ENCODE data around the gene PRAMEF8. TPM values are rescaled to one million over a fixed set of nuclear protein-coding genes. Genes with fewer than 3 reads are reported as not detected.
"Not testable (repeated sequence)": the region's sequence is repeated elsewhere in the genome, so short reads cannot be mapped to it uniquely, and the experiment has no call there.

Gene PRAMEF8
- total and polyA plus RNA-seq, 2 experiments from 2014 or later, result not detected

DNA sequence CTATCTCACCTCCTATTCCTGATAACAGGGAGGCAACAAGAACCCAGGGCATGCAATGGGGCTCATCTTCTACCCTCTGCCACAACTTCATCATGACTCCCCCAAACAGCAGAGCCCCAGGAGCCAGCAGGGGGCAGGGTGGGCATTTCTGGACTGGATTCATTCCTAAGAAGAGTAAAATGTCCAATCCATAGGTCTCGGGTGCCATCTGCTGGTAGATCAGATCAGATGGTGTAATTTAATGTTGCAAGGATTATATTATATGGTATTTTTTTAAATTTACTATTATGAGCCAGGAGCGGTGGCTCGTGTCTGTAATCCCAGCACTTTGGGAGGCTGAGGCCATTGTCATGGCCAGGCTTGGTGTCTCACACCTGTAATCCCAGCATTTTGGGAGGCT, 19.8 kb downstream of the PRAMEF8 start:
- H3K79me2 ChIP-seq; H3K36me3 ChIP-seq (replicated peaks; ENCODE audit: insufficient read depth, low read depth); H4K20me1 ChIP-seq (ENCODE audit: insufficient read depth, poor library complexity, severe bottlenecking); H3K9me2 ChIP-seq (replicated peaks; ENCODE audit: insufficient read depth); H3K27me3 ChIP-seq; H3K4me1 ChIP-seq (ENCODE audit: insufficient read depth); H3K27ac ChIP-seq; H3K9me3 ChIP-seq (ENCODE audit: low read depth); H3K4me2 ChIP-seq; H3K4me3 ChIP-seq; H2AFZ ChIP-seq; DNase-seq (ENCODE audit: low spot score): not testable (repeated sequence)
- 95% methylated on average over 2 of the region's 3 CpGs for WGBS (ENCODE audit: low lambda C conversion rate, missing lambda C conversion rate)

DNA sequence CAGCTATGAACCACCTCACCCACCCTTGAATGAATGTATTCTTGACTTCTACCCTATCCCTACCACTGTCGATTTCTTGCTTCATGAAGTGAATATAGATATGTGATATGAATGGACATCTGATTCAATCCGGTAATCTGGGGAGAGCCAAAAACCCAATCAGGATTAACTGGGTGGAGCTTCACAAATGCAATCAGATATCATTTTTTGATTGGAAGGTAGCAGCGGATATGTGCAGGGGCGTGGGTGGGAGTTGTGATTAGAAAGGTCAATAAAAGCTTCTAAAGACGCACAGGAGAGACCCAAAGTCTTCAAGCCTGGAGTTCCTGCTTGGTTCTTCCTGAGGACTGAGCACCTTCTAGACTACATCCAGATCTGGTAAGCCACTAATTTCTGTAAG, 31.0 kb downstream of the PRAMEF8 start, which contains the start of gene PRAMEF5:
PRAMEF5 (plus strand) TSS at position 301 of the 400 bp plus-strand sequence. CDS start 5,071 bp downstream, outside the sequence.
- not testable (repeated sequence) for H4K20me1 ChIP-seq (ENCODE audit: insufficient read depth, poor library complexity, severe bottlenecking); H3K9me3 ChIP-seq (ENCODE audit: low read depth); H3K4me3 ChIP-seq; H3K27me3 ChIP-seq; DNase-seq (ENCODE audit: low spot score); H3K79me2 ChIP-seq; H3K9me2 ChIP-seq (replicated peaks; ENCODE audit: insufficient read depth); H3K36me3 ChIP-seq (replicated peaks; ENCODE audit: insufficient read depth, low read depth); H3K27ac ChIP-seq; H3K4me2 ChIP-seq; H2AFZ ChIP-seq; H3K4me1 ChIP-seq (ENCODE audit: insufficient read depth)
- no CpG with 5 or more reads among the region's 5 CpGs for WGBS (ENCODE audit: low lambda C conversion rate, missing lambda C conversion rate)

DNA sequence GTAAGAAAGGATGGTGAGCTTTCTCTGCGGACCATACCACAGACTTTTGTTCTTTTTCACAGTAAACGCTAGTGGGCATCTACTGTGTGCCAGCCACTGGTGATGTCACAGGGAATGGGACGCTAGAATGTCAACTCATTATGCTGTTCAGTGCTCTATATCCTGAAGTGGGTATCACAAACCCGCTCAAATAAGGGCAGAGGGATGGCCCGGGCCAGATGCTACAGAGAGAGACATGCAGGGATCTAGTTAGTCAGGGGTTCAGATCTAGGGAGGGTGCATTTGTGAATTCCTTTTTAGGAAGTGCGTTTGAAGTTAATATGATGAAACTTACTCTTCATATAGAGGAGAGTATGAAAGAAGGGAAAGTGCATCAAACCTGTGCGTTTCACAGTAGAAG, 37.8 kb downstream of the PRAMEF8 start:
- not testable (repeated sequence) for H3K36me3 ChIP-seq (replicated peaks; ENCODE audit: insufficient read depth, low read depth); H3K4me1 ChIP-seq (ENCODE audit: insufficient read depth); DNase-seq (ENCODE audit: low spot score); H4K20me1 ChIP-seq (ENCODE audit: insufficient read depth, poor library complexity, severe bottlenecking); H3K4me2 ChIP-seq; H3K27me3 ChIP-seq; H3K9me2 ChIP-seq (replicated peaks; ENCODE audit: insufficient read depth); H3K4me3 ChIP-seq; H3K9me3 ChIP-seq (ENCODE audit: low read depth); H3K79me2 ChIP-seq; H2AFZ ChIP-seq; H3K27ac ChIP-seq
- 48% methylated on average over 7 of the region's 7 CpGs for WGBS (ENCODE audit: low lambda C conversion rate, missing lambda C conversion rate)

DNA sequence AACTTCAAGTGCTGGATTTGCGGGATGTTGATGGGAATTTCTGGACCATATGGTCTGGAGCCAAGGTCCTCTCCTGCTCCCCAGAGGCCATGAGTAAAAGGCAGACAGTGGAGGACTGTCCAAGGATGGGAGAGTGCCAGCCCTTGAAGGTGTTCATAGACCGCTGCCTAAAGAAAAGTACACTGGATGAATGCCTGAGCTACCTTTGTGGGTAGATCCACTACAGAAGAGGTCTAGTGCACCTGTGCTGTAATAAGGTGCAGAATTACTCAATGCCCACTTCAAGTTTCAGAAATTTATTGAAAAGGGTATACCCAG, 38.4 kb downstream of the PRAMEF8 start:
- 65% methylated on average over 2 of the region's 2 CpGs for WGBS (ENCODE audit: low lambda C conversion rate, missing lambda C conversion rate)
- DNase-seq (ENCODE audit: low spot score); H3K36me3 ChIP-seq (replicated peaks; ENCODE audit: insufficient read depth, low read depth): not testable (repeated sequence)

DNA sequence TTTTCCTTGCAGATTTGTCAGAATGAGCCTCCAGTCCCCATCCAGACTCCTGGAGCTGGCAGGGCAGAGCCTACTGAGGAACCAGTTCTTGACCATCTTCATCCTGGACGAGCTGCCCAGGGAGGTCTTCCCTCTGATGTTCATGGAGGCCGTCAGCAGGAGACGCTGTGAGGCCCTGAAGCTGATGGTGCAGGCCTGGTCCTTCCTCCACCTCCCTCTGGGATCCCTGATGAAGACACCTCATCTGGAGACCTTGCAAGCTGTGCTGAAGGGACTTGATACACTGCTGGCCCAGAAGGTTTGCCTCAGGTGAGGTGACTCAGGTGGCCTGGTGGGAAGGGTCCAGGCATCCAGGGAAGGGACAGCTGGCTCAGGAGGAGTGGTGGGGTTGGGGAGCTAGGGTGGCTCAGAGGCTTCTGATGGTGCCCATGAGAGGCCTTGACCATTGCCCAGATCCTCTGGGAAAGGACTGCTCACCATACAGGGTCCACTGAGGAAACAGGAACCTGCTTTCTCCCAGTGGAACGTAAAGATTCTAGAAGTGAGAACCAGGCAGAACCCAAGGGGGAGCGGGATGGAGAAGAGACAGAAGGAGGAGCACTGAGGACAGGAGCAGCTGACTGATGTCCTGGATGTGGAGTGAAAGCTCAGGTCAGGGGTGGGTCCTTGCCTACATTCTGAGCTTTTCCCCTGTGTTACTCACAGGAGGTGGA, 38.9 kb downstream of the PRAMEF8 start:
- not testable (repeated sequence) for DNase-seq (ENCODE audit: low spot score); H3K4me3 ChIP-seq; H2AFZ ChIP-seq; H3K9me2 ChIP-seq (replicated peaks; ENCODE audit: insufficient read depth); H4K20me1 ChIP-seq (ENCODE audit: insufficient read depth, poor library complexity, severe bottlenecking); H3K27me3 ChIP-seq; H3K4me2 ChIP-seq; H3K36me3 ChIP-seq (replicated peaks; ENCODE audit: insufficient read depth, low read depth); H3K9me3 ChIP-seq (ENCODE audit: low read depth); H3K27ac ChIP-seq; H3K79me2 ChIP-seq; H3K4me1 ChIP-seq (ENCODE audit: insufficient read depth)
- WGBS (ENCODE audit: low lambda C conversion rate, missing lambda C conversion rate), result 57% methylated on average over 5 of the region's 5 CpGs

More for the DNA sequence above, 38.4 kb downstream of the PRAMEF8 start:
- not testable (repeated sequence) for H3K4me3 ChIP-seq; H3K27ac ChIP-seq; H3K79me2 ChIP-seq; H4K20me1 ChIP-seq (ENCODE audit: insufficient read depth, poor library complexity, severe bottlenecking); H3K4me1 ChIP-seq (ENCODE audit: insufficient read depth); H3K9me2 ChIP-seq (replicated peaks; ENCODE audit: insufficient read depth); H3K4me2 ChIP-seq; H3K9me3 ChIP-seq (ENCODE audit: low read depth); H2AFZ ChIP-seq; H3K27me3 ChIP-seq

DNA sequence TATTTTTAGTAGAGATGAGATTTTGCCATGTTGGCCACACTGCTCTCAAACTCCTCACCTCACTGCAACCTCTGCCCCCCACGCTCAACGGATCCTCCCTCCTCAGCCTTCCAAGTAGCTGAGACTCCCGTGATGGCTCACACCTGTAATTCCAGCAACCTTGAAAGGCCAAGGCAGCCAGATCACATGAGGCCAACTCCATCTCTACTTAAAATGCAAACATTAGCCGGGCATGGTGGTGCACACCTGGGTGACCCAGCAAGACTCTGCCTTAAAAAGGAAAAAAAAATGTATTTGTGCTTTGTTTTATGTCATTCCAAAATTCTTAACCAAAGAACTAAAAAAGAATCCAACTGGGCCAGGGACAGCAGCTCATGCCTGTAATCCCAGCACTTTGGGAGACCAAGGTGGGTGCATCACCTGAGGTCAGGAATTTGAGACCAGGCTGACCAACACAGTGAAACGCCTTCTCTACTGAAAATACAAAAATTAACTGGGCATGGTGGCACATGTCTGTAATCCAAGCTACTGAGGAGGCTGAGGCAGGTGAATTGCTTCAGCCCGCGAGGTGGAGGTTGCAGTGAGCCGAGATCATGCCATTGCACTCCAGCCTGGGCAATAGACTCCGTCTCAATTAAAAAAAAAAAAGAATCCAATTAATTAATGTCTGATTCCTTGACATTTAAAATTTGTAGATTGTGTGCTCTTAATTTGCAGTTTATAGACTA, 41.2 kb downstream of the PRAMEF8 start:
- H3K9me3 ChIP-seq (ENCODE audit: low read depth); H3K4me3 ChIP-seq; H3K79me2 ChIP-seq; H3K4me1 ChIP-seq (ENCODE audit: insufficient read depth); H3K27ac ChIP-seq; H3K27me3 ChIP-seq; H3K4me2 ChIP-seq; H4K20me1 ChIP-seq (ENCODE audit: insufficient read depth, poor library complexity, severe bottlenecking); H3K36me3 ChIP-seq (replicated peaks; ENCODE audit: insufficient read depth, low read depth); H3K9me2 ChIP-seq (replicated peaks; ENCODE audit: insufficient read depth); DNase-seq (ENCODE audit: low spot score); H2AFZ ChIP-seq: not testable (repeated sequence)
- WGBS (ENCODE audit: low lambda C conversion rate, missing lambda C conversion rate), result 71% methylated on average over 9 of the region's 9 CpGs

DNA sequence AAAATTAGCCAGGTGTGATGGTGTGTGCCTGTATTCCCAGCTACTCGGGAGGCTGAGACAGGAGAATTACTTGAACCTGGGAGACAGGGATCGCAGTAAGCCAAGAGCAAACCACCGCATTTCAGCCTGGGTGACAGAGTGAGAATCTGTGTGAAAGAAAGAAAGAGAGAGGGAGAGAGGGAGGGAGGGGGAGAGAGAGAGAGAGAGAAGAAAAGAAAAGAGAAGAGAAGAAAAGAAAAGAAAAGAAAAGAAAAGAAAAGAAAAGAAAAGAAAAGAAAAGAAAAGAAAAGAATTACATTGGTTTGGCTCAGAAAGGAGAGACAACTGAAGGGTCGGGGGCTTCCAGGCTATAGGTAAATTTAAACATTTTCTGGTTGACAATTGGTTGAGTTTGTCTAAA, 45.3 kb downstream of the PRAMEF8 start:
- not testable (repeated sequence) for H3K4me2 ChIP-seq; H3K4me1 ChIP-seq (ENCODE audit: insufficient read depth); H3K9me2 ChIP-seq (replicated peaks; ENCODE audit: insufficient read depth); H4K20me1 ChIP-seq (ENCODE audit: insufficient read depth, poor library complexity, severe bottlenecking); H3K27me3 ChIP-seq; H3K4me3 ChIP-seq; DNase-seq (ENCODE audit: low spot score); H3K36me3 ChIP-seq (replicated peaks; ENCODE audit: insufficient read depth, low read depth); H3K27ac ChIP-seq; H3K9me3 ChIP-seq (ENCODE audit: low read depth); H2AFZ ChIP-seq; H3K79me2 ChIP-seq
- WGBS (ENCODE audit: low lambda C conversion rate, missing lambda C conversion rate), result 77% methylated on average over 4 of the region's 4 CpGs

DNA sequence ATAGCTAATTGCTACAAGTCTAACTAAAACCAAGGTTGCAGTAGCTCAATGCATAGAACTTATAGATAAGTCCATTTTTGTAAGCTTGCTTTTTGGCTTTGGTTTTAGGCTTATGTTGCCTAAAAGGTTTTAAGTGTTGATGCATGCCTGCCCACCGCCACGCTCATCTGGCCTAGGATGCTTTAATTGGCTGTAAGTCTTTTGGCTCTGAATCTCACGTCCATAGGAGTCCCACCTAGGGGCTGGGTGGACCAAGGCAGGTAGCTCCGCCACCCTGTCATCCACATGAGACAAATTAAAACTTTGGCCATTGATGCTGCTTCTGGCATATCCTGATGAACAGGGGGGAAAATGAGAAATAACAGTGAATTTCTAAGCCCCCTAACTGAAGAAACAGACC, 47.4 kb downstream of the PRAMEF8 start:
- not testable (repeated sequence) for H3K4me2 ChIP-seq; H2AFZ ChIP-seq; H3K4me3 ChIP-seq; H3K27me3 ChIP-seq; H4K20me1 ChIP-seq (ENCODE audit: insufficient read depth, poor library complexity, severe bottlenecking); H3K79me2 ChIP-seq; H3K9me2 ChIP-seq (replicated peaks; ENCODE audit: insufficient read depth); H3K27ac ChIP-seq; H3K36me3 ChIP-seq (replicated peaks; ENCODE audit: insufficient read depth, low read depth); H3K4me1 ChIP-seq (ENCODE audit: insufficient read depth); DNase-seq (ENCODE audit: low spot score)
- H3K9me3 ChIP-seq (ENCODE audit: low read depth), result peaks cover 12% of the 10 kb centered on the region
- 55% methylated on average over 4 of the region's 4 CpGs for WGBS (ENCODE audit: low lambda C conversion rate, missing lambda C conversion rate)

DNA sequence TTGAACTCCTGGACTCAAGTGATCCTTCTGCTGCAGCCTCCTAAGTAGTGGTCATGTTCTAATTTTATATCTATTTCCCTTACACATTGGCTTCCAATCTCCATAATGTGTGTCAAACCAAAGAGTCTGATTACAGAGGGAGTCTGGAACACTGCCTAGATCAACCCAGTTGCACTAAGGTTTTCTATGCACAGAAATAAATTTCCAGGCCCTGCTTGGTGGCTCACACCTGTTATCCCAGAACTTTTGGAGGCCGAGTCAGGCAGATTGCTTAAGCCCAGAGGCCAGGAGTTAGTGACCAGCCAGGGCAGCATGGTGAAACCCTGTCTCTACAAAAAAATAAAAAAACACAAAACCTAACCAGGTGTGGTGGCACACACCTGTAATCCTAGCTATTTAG, 50.9 kb downstream of the PRAMEF8 start:
- not testable (repeated sequence) for DNase-seq (ENCODE audit: low spot score)
- 59% methylated on average over 1 of the region's 1 CpG for WGBS (ENCODE audit: low lambda C conversion rate, missing lambda C conversion rate)

More for the DNA sequence above, 50.9 kb downstream of the PRAMEF8 start:
- H3K27ac ChIP-seq; H4K20me1 ChIP-seq (ENCODE audit: insufficient read depth, poor library complexity, severe bottlenecking); H3K79me2 ChIP-seq; H3K4me3 ChIP-seq; H3K4me1 ChIP-seq (ENCODE audit: insufficient read depth); H3K9me2 ChIP-seq (replicated peaks; ENCODE audit: insufficient read depth); H2AFZ ChIP-seq; H3K27me3 ChIP-seq; H3K4me2 ChIP-seq; H3K36me3 ChIP-seq (replicated peaks; ENCODE audit: insufficient read depth, low read depth): not testable (repeated sequence)
- peaks cover 15% of the 10 kb centered on the region for H3K9me3 ChIP-seq (ENCODE audit: low read depth)

Measured in hepatocyte (in vitro differentiated cells).